Body of pancreas (tissue), 4 donors: ENCODE data around the gene E2F6.

ENCODE experiments used
- POLR2A ChIP-seq, 3 donors: fragments of 450-650 bp; IDR thresholded peaks; one replicate each; pipeline ENCODE4 v1.6.1; 2016; ENCODE audit warnings: antibody characterized with exemption in 3 of 3, mild to moderate bottlenecking in 2 of 3
- TF ChIP-seq, protein P1 (sequence below), 7 experiments: fragments of 450-650 bp in 4 of 7; fragments of 200-600 bp in 3 of 7; sonication (generic) in 3 of 7; IDR thresholded peaks; one replicate each; pipeline ENCODE4 v1.5.1; 2016 to 2019; ENCODE audit warnings: antibody characterized with exemption in 7 of 7

DNA sequence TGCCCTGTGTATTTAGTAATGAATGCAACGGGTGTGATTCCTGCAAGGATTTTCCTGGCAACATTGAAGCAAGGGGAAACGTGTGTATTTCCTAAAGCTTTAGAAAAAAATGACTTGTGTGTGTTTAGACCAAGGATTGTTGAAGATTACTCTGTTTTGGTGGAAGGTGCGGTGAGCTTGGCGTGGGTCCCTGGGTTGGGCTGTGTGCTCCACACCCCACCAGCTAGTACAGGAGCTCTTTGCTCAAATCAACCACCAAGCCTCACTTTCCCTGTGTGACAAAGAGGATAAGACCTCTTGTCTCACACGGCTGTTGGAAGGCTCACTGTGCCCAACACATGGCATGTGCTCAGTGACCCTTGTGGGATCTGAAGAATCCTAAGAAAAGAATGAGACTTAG is 46.5 kb upstream of the E2F6 start:
- TF ChIP-seq, protein P1, sequence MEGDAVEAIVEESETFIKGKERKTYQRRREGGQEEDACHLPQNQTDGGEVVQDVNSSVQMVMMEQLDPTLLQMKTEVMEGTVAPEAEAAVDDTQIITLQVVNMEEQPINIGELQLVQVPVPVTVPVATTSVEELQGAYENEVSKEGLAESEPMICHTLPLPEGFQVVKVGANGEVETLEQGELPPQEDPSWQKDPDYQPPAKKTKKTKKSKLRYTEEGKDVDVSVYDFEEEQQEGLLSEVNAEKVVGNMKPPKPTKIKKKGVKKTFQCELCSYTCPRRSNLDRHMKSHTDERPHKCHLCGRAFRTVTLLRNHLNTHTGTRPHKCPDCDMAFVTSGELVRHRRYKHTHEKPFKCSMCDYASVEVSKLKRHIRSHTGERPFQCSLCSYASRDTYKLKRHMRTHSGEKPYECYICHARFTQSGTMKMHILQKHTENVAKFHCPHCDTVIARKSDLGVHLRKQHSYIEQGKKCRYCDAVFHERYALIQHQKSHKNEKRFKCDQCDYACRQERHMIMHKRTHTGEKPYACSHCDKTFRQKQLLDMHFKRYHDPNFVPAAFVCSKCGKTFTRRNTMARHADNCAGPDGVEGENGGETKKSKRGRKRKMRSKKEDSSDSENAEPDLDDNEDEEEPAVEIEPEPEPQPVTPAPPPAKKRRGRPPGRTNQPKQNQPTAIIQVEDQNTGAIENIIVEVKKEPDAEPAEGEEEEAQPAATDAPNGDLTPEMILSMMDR (IDR thresholded peaks at IDR 0.05): no peak
- no peak for TF ChIP-seq POLR2A (IDR thresholded peaks at IDR 0.05)
